GM19455 (cell line): ENCODE measurements around the gene ESPNL.

ENCODE experiments used
- ATAC-seq: cut with Tn5 transposase; IDR thresholded peaks from one replicate; pipeline ENCODE4 v1.9.1; 2021; ENCODE audit not compliant: unreplicated experiment

The ESPNL gene

GRCh38 chr2:238140040-238140439, 39.9 kb downstream of the ESPNL start:
- no peak for ATAC-seq

- ATAC-seq = no peak
Observed at GRCh38 chr2:238140721-238141540, 40.8 kb downstream of the ESPNL start.

GRCh38 chr2:238141541-238142318, 41.6 kb downstream of the ESPNL start:
- no peak for ATAC-seq

GRCh38 chr2:238142382-238143205, 42.5 kb downstream of the ESPNL start:
- no peak for ATAC-seq

- ATAC-seq = no peak
Observed at GRCh38 chr2:238143239-238143951, 43.3 kb downstream of the ESPNL start.

- no peak for ATAC-seq
Observed at GRCh38 chr2:238144262-238144661, 44.1 kb downstream of the ESPNL start.

- no peak for ATAC-seq
Observed at GRCh38 chr2:238145046-238145445, 44.9 kb downstream of the ESPNL start.

- no peak for ATAC-seq
Observed at GRCh38 chr2:238145851-238146250, 45.7 kb downstream of the ESPNL start.

GRCh38 chr2:238146884-238147544, 46.9 kb downstream of the ESPNL start:
- no peak for ATAC-seq

- ATAC-seq = no peak
Observed at GRCh38 chr2:238148981-238149380, 48.8 kb downstream of the ESPNL start.

GRCh38 chr2:238149841-238150572, 49.9 kb downstream of the ESPNL start:
- ATAC-seq = no peak

GRCh38 chr2:238150686-238151085, 50.5 kb downstream of the ESPNL start:
- ATAC-seq = no peak

GRCh38 chr2:238151205-238151604, 51.1 kb downstream of the ESPNL start:
- ATAC-seq = no peak

- no peak for ATAC-seq
Observed at GRCh38 chr2:238151628-238152235, 51.6 kb downstream of the ESPNL start.

- no peak for ATAC-seq
Observed at GRCh38 chr2:238152771-238153688, 52.9 kb downstream of the ESPNL start.

- no peak for ATAC-seq
Observed at GRCh38 chr2:238154570-238154969, 54.4 kb downstream of the ESPNL start.

GRCh38 chr2:238155051-238155760, 55.1 kb downstream of the ESPNL start:
- ATAC-seq = no peak
